ENCODE results near the gene SCGB1D1.

DNA sequence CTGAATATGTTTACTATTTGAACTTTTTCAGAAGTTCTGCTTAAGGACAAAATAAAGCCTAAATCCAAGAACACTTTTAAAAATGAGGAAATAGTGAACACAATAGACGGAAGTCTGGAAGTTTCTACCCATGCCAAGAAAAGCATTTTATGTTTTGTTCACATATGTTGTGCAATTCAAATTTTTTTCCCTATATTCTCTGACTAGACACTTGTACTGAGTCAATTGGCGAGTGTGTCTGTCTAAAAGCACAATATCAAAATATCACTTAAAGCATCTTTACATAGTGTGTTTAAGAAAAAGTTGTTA, 37.0 kb upstream of the SCGB1D1 start:
- TF ChIP-seq, protein P1, sequence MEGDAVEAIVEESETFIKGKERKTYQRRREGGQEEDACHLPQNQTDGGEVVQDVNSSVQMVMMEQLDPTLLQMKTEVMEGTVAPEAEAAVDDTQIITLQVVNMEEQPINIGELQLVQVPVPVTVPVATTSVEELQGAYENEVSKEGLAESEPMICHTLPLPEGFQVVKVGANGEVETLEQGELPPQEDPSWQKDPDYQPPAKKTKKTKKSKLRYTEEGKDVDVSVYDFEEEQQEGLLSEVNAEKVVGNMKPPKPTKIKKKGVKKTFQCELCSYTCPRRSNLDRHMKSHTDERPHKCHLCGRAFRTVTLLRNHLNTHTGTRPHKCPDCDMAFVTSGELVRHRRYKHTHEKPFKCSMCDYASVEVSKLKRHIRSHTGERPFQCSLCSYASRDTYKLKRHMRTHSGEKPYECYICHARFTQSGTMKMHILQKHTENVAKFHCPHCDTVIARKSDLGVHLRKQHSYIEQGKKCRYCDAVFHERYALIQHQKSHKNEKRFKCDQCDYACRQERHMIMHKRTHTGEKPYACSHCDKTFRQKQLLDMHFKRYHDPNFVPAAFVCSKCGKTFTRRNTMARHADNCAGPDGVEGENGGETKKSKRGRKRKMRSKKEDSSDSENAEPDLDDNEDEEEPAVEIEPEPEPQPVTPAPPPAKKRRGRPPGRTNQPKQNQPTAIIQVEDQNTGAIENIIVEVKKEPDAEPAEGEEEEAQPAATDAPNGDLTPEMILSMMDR (IDR thresholded peaks at IDR 0.05; ENCODE audit: low read length): no peak
- no peak for TF ChIP-seq EZH2 (IDR thresholded peaks at IDR 0.05; ENCODE audit: borderline replicate concordance, low read length)

Measured in OCI-LY1 (cell line).